HG03139 (cell line): ENCODE results near the gene RASA3.

Experiments used
- ATAC-seq: cut with Tn5 transposase; IDR thresholded peaks from one replicate; pipeline ENCODE4 v1.9.1; 2021; ENCODE audit not compliant: unreplicated experiment

RASA3 gene

GRCh38 chr13:113960276-113960948, 172.0 kb downstream of the RASA3 start:
- ATAC-seq, result no peak

DNA sequence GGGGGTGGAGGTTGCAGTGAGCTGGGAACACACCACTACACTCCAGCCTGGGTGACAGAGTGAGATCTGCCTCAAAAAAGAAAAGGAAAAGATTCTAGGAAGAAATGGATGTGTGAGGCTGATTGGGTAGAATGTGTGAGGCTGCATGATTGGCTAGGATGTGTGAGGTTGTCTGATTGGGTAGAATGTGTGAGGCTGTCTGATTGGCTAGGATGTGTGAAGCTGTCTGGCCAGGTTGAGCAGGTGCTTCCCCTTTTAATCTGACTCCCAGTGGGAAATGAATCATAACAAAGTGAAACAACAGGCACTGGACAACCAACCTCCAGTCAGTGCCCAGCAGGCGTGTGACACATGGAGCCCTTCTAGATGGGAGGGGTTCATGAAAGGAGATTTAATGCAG, 173.2 kb downstream of the RASA3 start:
- ATAC-seq, result no peak

GRCh38 chr13:113958373-113958772, 174.1 kb downstream of the RASA3 start:
- no peak for ATAC-seq

DNA sequence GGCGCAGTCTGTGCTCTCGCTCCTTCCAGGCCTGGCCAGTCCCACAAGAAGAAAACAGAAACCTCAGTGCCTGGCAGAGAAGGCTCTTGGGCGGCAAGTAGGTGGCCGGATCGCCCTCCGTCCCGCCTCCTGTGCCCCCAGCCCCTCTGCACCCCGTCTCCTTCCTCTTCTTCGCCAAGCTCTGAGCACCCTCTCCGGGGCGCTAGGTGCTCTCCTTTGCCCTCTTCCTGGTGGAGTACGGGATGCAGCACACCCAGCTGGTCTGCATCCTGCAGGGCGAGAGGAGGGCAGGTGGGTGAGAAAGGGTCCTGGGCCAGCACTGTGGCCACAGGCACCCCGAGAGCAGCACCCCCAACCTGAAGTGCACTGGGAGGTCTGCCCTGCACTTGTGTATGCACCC, 175.9 kb downstream of the RASA3 start:
- no peak for ATAC-seq

DNA sequence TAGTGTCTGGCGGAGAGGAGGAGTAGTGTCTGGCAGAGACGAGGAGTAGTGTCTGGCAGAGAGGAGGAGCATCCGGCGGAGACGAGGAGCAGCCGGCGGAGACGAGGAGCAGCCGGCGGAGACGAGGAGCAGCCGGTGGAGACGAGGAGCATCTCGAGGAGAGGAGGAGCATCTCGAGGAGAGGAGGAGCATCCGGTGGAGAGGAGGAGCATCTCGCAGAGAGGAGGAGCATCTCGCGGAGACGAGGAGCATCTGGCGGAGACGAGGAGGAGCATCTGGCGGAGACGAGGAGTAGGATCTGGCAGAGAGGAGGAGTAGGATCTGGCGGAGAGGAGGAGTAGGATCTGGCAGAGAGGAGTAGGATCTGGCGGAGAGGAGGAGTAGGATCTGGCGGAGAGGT, 176.7 kb downstream of the RASA3 start:
- no peak for ATAC-seq

DNA sequence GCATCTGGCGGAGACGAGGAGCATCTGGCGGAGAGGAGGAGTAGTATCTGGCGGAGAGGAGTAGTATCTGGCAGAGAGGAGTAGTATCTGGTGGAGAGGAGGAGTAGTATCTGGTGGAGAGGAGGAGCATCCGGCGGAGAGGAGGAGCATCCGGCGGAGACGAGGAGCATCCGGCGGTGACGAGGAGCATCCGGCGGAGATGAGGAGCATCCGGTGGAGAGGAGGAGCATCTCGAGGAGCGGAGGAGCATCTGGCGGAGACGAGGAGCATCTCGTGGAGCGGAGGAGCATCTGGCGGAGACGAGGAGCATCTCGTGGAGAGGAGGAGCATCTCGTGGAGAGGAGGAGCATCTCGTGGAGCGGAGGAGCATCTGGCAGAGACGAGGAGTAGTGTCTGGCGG, 177.2 kb downstream of the RASA3 start:
- no peak for ATAC-seq

DNA sequence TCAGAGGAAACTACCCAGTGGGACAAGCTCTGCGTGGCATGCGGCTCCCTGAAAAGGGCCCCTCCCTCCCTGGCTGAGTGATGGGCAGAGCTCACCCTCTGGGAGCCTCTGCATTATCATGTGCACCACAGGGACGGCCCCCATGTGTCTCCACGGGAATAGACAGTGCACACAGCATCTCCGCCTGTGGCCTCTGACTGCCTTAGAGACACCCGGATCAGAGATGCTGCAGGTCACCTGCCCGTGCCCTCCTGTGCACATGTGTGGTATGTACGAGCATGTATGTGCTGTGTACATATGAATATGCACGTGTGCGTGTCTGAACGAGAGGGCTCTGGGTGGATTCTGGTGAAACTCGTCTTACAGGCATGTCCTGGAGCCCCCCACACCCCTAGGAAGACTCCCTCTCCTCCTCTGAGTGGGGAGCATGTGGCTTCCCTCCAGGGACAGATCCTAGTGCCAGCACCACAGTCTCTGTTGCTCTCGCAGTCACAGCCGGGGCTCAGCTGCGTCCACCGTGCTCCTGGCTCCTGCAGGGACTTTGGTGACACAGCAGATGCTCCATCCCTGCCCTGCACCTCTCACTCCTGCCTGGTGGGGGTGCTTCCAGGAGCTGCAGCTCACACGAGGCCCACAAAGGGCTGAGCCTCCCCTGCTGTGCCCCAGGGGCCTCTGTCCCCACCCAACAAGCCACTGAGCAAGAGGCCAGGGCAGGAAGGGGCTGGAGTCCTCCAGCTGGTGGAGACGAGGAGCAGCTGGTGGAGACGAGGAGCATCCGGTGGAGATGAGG, 178.2 kb downstream of the RASA3 start:
- no peak for ATAC-seq

DNA sequence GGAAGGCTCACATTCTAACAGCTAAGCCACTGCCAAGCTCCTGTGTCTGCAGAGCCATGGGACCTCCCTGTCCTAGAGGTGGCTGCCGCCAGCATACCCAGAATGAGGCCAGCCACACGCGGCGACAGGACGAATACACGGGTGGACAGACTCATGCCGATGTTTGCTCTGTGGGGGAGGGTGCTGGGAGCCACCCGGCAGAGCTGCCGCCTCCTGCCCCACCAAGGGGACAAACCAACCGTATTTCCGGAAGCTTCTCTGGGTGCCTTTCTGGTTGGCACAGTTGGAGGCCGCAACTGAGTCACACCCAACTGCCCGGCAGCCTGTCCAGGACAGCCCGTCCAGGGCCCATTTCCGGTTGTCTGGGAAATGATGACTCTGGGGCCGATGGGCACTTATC, 178.9 kb downstream of the RASA3 start:
- ATAC-seq, result no peak

- ATAC-seq, result no peak
These were observed 179.4 kb downstream of the RASA3 start for GRCh38 chr13:113952983-113953520.

GRCh38 chr13:113952151-113952982, 180.1 kb downstream of the RASA3 start:
- ATAC-seq, result no peak

DNA sequence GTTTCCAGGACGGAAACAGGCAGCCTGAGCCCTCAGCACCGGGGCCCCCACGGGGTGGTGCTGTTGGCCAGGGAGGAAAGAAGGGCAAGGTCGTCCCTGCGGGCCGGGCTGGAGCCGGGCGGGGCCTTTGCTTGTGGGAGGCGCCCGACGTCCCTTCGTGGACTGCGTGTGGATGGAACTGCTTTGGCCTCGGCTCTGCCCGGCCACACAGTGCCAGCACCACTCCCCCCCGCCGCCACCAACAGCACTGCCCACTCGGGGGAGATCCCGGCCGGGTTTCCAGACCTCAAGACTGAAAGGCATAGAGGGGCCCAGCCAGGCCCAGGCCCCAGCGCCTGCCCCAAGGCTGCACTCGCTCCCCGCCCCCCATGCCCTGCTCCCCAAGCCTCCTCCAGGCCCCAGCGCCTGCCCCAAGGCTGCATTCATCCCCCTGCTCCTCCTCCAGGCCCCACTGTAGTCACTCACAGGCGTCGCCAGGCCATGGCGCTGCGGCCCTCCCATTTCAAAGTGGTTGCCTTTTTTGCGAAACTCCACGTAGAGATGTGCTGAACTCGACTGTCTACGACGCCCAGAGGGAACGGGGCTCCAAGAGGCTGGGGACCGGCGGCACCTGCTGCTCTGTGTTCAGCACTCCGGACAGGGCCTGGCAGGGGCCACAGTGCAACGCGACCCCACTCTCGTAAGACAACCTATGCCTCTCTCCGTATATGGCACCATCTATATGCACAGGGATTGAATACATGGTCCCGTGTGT, 181.0 kb downstream of the RASA3 start:
- peak; percentile 56 for ATAC-seq

DNA sequence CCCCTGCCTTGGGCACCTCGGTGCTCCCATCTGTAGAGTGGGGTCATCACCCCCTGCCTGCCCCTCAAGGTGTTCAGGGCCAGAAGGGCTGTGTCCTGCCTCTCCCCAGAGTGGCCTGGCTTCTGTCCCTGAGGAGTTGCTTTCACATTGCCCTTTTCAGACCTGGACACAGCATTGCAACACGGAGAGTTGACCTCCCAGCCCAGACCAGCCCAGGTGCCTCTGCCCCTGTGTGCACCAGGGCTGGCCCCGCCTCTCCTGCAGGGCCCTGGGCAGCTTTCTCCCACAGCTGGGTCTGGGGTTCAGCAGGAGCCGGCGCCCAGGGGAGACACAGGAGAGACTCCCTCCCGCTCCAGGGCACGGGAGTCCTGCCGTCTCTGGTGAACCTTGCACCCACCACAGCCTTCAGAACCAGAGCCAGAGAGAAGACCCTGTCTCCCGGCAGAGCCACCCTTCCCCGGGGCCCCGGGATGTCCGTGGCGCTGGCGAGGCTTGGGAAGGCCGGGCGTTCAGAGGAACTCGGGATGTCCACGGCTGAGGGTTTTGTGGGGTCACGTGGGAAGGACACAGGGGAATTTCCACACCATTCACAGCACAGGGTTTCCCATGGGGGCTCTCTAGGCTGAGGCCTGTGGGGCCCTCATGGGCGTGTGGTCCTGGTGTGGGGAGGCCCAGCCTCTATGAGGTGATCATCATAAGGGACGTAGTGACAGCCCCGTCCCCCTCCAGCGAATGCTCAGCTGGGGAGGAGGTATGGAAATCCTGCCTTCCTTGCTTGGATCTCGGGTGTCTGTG, 181.8 kb downstream of the RASA3 start:
- ATAC-seq, result no peak

GRCh38 chr13:113949546-113949945, 182.9 kb downstream of the RASA3 start:
- ATAC-seq, result no peak

GRCh38 chr13:113948034-113948742, 184.2 kb downstream of the RASA3 start:
- no peak for ATAC-seq

- no peak for ATAC-seq
These were observed 185.0 kb downstream of the RASA3 start for GRCh38 chr13:113947311-113948033.

DNA sequence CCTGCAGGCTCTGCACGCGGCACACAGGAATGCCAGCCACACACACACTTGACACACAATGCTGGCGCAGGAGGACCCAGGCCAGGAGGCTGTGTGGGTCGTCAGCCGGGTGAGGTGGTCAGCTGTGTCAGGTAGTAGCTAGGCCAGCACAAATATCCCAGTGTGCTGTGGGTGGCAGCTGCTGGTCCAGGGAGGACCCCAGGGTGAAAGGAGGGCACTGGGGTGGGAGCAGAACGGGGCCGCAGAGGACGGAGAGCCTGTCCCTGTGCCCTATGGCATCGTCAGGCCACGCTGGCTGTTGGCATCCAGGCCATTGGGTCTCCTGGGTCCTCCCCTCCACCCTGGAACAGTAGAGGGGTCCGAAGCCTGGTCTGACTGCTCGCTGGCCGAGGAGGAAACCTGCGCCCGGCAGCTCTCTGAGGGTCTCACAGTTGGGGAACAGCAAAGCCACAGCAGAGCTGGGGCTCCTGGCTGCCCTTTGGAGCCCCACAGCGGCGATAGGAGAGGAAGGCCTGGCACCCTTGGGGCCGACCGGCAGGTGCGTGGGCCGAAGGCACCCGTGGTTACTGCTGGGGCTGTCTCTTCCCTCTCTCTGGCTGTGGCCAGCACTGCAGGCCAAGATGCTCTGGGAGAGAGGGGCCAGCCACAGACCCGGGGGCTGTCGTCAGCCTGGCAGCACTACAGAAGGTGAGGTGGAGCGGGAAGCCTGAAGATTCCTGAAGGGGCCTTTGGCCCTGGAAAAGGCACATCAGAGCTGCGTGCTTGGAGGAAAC, 185.8 kb downstream of the RASA3 start:
- ATAC-seq, result no peak

GRCh38 chr13:113945857-113946408, 186.5 kb downstream of the RASA3 start:
- ATAC-seq, result no peak
